ENCODE results near the gene BMP7. TPM values are rescaled to one million over a fixed set of nuclear protein-coding genes. Genes with fewer than 3 reads are reported as not detected.
A peak's percentile ranks its signal among the peaks of the same experiment; 100 is the strongest.

The BMP7 gene
- total RNA-seq, 1 experiment from 2014 or later = 0.13 TPM

DNA sequence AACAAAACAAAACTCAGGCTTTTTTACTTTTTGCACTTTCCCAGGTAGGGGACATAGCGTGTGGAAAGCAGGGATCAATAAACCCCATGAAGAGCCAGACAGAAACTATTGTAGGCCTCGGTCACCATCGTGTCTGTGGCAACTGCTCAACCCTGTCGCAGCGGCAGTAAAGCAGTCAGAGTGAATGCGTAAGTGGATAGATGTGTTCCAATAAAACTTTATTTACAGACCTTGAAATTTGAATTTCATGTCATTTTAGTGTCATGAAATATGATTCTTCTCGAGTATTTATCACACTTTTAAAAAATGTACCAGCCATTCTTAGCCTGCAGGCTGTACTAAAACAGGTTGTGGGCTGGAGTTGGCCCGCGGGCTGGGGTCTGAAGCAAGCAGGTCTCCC lies 14.5 kb downstream of the BMP7 start:
- ChIA-PET CTCF (no interaction called here), POLR2A (ENCODE audit: unreplicated experiment) (no interaction called here)
- Histone ChIP-seq H2AFZ (no peak overlapping the region), H3K4me2 (no peak overlapping the region), H3K4me1 (replicated peaks; ENCODE audit: insufficient read depth) (no peaks in the 10 kb centered on the region), H3K79me2 (ENCODE audit: low read depth) (no peaks in the 10 kb centered on the region), H4K20me1 (ENCODE audit: insufficient read depth) (no peaks in the 10 kb centered on the region), H3K27ac (no peak overlapping the region), H3K9me3 (ENCODE audit: insufficient read depth, low read depth) (no peaks in the 10 kb centered on the region), H3K36me3 (ENCODE audit: low read depth) (no peaks in the 10 kb centered on the region), H3K9me2 (ENCODE audit: insufficient read depth) (0 out of 2 replicates have a peak, but pooled peaks cover 2% of the 10 kb centered on the region), H3F3A (ENCODE audit: insufficient read depth, low read depth) (no peaks in the 10 kb centered on the region), H3K27me3 (ENCODE audit: insufficient read depth, low read depth) (peaks cover 5% of the 10 kb centered on the region; the same call in 1 of the 2 replicates), H3K4me3 (no peak overlapping the region)
- intact Hi-C loops (cut with micrococcal nuclease; ENCODE audit: unreplicated experiment) = no loop called here
- DNase-seq = no peak
- BruUV-seq (replicated peaks) = no TSS peak
- TF ChIP-seq, protein P1, sequence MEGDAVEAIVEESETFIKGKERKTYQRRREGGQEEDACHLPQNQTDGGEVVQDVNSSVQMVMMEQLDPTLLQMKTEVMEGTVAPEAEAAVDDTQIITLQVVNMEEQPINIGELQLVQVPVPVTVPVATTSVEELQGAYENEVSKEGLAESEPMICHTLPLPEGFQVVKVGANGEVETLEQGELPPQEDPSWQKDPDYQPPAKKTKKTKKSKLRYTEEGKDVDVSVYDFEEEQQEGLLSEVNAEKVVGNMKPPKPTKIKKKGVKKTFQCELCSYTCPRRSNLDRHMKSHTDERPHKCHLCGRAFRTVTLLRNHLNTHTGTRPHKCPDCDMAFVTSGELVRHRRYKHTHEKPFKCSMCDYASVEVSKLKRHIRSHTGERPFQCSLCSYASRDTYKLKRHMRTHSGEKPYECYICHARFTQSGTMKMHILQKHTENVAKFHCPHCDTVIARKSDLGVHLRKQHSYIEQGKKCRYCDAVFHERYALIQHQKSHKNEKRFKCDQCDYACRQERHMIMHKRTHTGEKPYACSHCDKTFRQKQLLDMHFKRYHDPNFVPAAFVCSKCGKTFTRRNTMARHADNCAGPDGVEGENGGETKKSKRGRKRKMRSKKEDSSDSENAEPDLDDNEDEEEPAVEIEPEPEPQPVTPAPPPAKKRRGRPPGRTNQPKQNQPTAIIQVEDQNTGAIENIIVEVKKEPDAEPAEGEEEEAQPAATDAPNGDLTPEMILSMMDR (conservative IDR thresholded peaks at IDR 0.05) = no peak
- no peak for TF ChIP-seq EZH2 (IDR thresholded peaks at IDR 0.05; ENCODE audit: low read depth)

DNA sequence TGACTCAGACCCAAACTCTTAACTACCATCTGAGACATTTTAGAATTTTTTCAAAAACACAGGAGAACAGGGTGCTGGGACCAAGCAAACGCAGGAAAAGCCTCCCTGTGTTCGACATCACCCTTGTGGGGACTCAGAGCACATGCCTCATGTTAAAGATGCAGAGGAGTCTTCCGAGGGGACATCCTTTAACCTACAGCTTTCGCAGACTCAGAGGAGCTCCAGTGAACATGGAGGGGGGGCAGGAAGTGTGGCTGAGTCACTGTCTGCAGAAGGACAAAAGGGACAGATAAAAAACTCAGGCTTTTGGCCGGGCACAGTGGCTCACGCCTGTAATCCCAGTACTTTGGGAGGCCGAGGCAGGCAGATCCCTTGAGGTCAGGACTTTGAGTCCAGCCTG lies 15.1 kb downstream of the BMP7 start:
- DNase-seq = peak in 1 of 2 experiments; percentile 15
- no peaks in the 10 kb centered on the region for H3K9me3 ChIP-seq (ENCODE audit: insufficient read depth, low read depth)
- H2AFZ ChIP-seq = no peak overlapping the region
- no TSS peak for BruUV-seq (replicated peaks)
- intact Hi-C loops (cut with micrococcal nuclease; ENCODE audit: unreplicated experiment) = no loop called here
- no peaks in the 10 kb centered on the region for H3F3A ChIP-seq (ENCODE audit: insufficient read depth, low read depth)
- peaks cover 5% of the 10 kb centered on the region; the same call in 1 of the 2 replicates for H3K27me3 ChIP-seq (ENCODE audit: insufficient read depth, low read depth)
- 0 out of 2 replicates have a peak, but pooled peaks cover 3% of the 10 kb centered on the region for H3K9me2 ChIP-seq (ENCODE audit: insufficient read depth)
- H3K36me3 ChIP-seq (ENCODE audit: low read depth) = no peaks in the 10 kb centered on the region
- ChIA-PET CTCF (no interaction called here), POLR2A (ENCODE audit: unreplicated experiment) (no interaction called here)
- no peak overlapping the region for H3K4me2 ChIP-seq
- H3K4me1 ChIP-seq (replicated peaks; ENCODE audit: insufficient read depth) = no peaks in the 10 kb centered on the region
- H3K4me3 ChIP-seq = no peak overlapping the region
- H3K27ac ChIP-seq = no peak overlapping the region
- no peaks in the 10 kb centered on the region for H4K20me1 ChIP-seq (ENCODE audit: insufficient read depth)
- no peak for TF ChIP-seq EZH2 (IDR thresholded peaks at IDR 0.05; ENCODE audit: low read depth)
- no peaks in the 10 kb centered on the region for H3K79me2 ChIP-seq (ENCODE audit: low read depth)

GRCh38 chr20:57250607-57251343 lies 15.7 kb downstream of the BMP7 start:
- DNase-seq = no peak
- H3K79me2 ChIP-seq (ENCODE audit: low read depth) = no peaks in the 10 kb centered on the region
- CTCF ChIA-PET = no interaction called here

More at GRCh38 chr20:57250607-57251343, 15.7 kb downstream of the BMP7 start:
- Histone ChIP-seq H3K4me1 (replicated peaks; ENCODE audit: insufficient read depth) (no peaks in the 10 kb centered on the region), H3K9me3 (ENCODE audit: insufficient read depth, low read depth) (no peaks in the 10 kb centered on the region), H3K9me2 (ENCODE audit: insufficient read depth) (0 out of 2 replicates have a peak, but pooled peaks cover 3% of the 10 kb centered on the region), H3K4me3 (no peak overlapping the region), H3F3A (ENCODE audit: insufficient read depth, low read depth) (no peaks in the 10 kb centered on the region), H3K4me2 (no peak overlapping the region), H3K36me3 (ENCODE audit: low read depth) (no peaks in the 10 kb centered on the region), H3K27ac (no peak overlapping the region), H2AFZ (no peak overlapping the region), H3K27me3 (ENCODE audit: insufficient read depth, low read depth) (peaks cover 5% of the 10 kb centered on the region; the same call in 1 of the 2 replicates), H4K20me1 (ENCODE audit: insufficient read depth) (no peaks in the 10 kb centered on the region)
- POLR2A ChIA-PET (ENCODE audit: unreplicated experiment) = no interaction called here
- TF ChIP-seq EZH2 (IDR thresholded peaks at IDR 0.05; ENCODE audit: low read depth) = no peak
- TF ChIP-seq, protein P1 (conservative IDR thresholded peaks at IDR 0.05) = no peak
- no TSS peak for BruUV-seq (replicated peaks)
- intact Hi-C loops (cut with micrococcal nuclease; ENCODE audit: unreplicated experiment) = no loop called here
